ENCODE data around the gene MCFD2.

Gene MCFD2

DNA sequence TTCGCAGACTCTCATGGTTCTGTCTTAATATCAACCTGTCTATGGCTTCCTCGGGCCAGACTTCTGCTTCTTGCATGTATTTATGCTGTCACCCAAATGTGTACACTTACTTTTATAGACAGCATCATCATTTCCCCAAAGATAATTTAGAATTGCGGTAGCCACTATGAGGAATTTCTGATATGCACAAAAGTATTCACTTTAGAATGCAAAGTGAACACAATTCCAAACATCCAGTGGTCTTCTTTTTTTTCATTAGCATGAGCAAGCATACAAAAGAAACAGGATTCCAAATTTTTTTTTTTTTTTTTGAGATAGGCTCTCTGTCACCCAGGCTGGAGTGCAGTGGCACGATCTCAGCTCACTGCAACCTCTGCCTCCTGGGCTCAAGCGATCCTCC lies 21.0 kb upstream of the MCFD2 start:
- no peak overlapping the region for H4K8ac ChIP-seq (ENCODE audit: low read depth, low read length)
- no CpG with 5 or more reads among the region's 5 CpGs for WGBS (ENCODE audit: extremely low coverage, insufficient coverage, insufficient read length)
- H3K79me2 ChIP-seq (ENCODE audit: control insufficient read depth, insufficient read depth, low read length, poor library complexity) = peaks cover 10% of the 10 kb centered on the region
- H4K12ac ChIP-seq (ENCODE audit: low read depth, low read length) = no peak overlapping the region
- H3K4ac ChIP-seq (ENCODE audit: low read depth, low read length) = no peak overlapping the region
- no peak overlapping the region for H2BK12ac ChIP-seq (ENCODE audit: low read length)
- H2BK5ac ChIP-seq (ENCODE audit: low read depth, low read length, poor library complexity) = no peak overlapping the region
- no peak overlapping the region for H3K27ac ChIP-seq (ENCODE audit: low read depth, low read length)
- no peaks in the 10 kb centered on the region for H3K36me3 ChIP-seq (ENCODE audit: control insufficient read depth in 1 of 2, insufficient read depth in 2 of 2, low read length in 2 of 2)
- H3K9me3 ChIP-seq (ENCODE audit: insufficient read depth, low read depth, low read length) = no peaks in the 10 kb centered on the region
- H4K91ac ChIP-seq (ENCODE audit: low read depth, low read length) = no peak overlapping the region
- H3K18ac ChIP-seq (ENCODE audit: low read length) = no peak overlapping the region
- H3K79me1 ChIP-seq (ENCODE audit: low read length) = peaks cover 19% of the 10 kb centered on the region
- no peak overlapping the region for H3K14ac ChIP-seq (ENCODE audit: low read length)
- H2AFZ ChIP-seq (ENCODE audit: insufficient read depth, low read length, poor library complexity) = no peak overlapping the region
- H3K4me3 ChIP-seq (ENCODE audit: low read depth, low read length) = no peak overlapping the region
- H3K27me3 ChIP-seq (ENCODE audit: insufficient read depth, low read length) = no peaks in the 10 kb centered on the region
- no peak for DNase-seq
- H3K4me2 ChIP-seq (ENCODE audit: low read length) = no peak overlapping the region
- H2BK120ac ChIP-seq (ENCODE audit: insufficient read depth, low read length, poor library complexity) = no peak overlapping the region
- H3K23ac ChIP-seq (ENCODE audit: low read length) = no peak overlapping the region
- H3K4me1 ChIP-seq (ENCODE audit: control insufficient read depth in 1 of 2, insufficient read depth in 2 of 2, low read length in 2 of 2) = peaks cover 12 to 13% of the 10 kb centered on the region in 2 experiments
- H3K9ac ChIP-seq (ENCODE audit: low read length) = no peak overlapping the region
- H2AK5ac ChIP-seq (ENCODE audit: low read length) = no peak overlapping the region

DNA sequence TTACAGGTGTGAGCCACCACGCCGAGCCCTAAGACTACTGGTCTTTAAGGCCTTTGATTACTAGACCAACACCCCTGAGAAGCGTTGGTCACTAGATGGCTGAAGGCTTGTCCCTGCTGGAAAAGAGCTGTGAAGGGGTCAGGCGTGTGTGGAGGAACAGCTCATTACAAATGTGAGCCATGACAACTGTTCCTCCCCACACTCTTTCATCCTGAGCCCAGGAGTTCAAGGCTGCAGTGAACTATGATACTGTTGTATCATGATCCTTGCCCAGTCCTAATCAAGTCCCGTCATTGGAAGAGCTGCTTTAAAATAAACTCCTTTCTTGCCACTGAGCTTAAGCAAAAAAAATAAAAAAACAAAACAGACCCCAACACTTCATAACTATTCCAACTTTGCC lies 19.5 kb upstream of the MCFD2 start:
- WGBS (ENCODE audit: extremely low coverage, insufficient coverage, insufficient read length) = no CpG with 5 or more reads among the region's 5 CpGs
- no peak overlapping the region for H3K14ac ChIP-seq (ENCODE audit: low read length)
- H3K18ac ChIP-seq (ENCODE audit: low read length) = no peak overlapping the region
- peaks cover 7% of the 10 kb centered on the region for H3K79me1 ChIP-seq (ENCODE audit: low read length)
- H3K27me3 ChIP-seq (ENCODE audit: insufficient read depth, low read length) = no peaks in the 10 kb centered on the region
- no peaks in the 10 kb centered on the region for H3K36me3 ChIP-seq (ENCODE audit: control insufficient read depth in 1 of 2, insufficient read depth in 2 of 2, low read length in 2 of 2)
- no peak overlapping the region for H3K9ac ChIP-seq (ENCODE audit: low read length)
- no peak overlapping the region for H4K12ac ChIP-seq (ENCODE audit: low read depth, low read length)
- no peak overlapping the region for H4K8ac ChIP-seq (ENCODE audit: low read depth, low read length)
- H2AFZ ChIP-seq (ENCODE audit: insufficient read depth, low read length, poor library complexity) = no peak overlapping the region
- DNase-seq = no peak
- no peak overlapping the region for H4K91ac ChIP-seq (ENCODE audit: low read depth, low read length)
- peaks cover 9% of the 10 kb centered on the region in 2 experiments for H3K4me1 ChIP-seq (ENCODE audit: control insufficient read depth in 1 of 2, insufficient read depth in 2 of 2, low read length in 2 of 2)
- H2BK120ac ChIP-seq (ENCODE audit: insufficient read depth, low read length, poor library complexity) = no peak overlapping the region
- H3K4ac ChIP-seq (ENCODE audit: low read depth, low read length) = no peak overlapping the region
- no peak overlapping the region for H3K23ac ChIP-seq (ENCODE audit: low read length)
- H3K4me3 ChIP-seq (ENCODE audit: low read depth, low read length) = no peak overlapping the region
- H2BK12ac ChIP-seq (ENCODE audit: low read length) = no peak overlapping the region
- H2AK5ac ChIP-seq (ENCODE audit: low read length) = no peak overlapping the region
- H3K9me3 ChIP-seq (ENCODE audit: insufficient read depth, low read depth, low read length) = no peaks in the 10 kb centered on the region
- no peak overlapping the region for H3K27ac ChIP-seq (ENCODE audit: low read depth, low read length)
- H3K4me2 ChIP-seq (ENCODE audit: low read length) = no peak overlapping the region
- H2BK5ac ChIP-seq (ENCODE audit: low read depth, low read length, poor library complexity) = no peak overlapping the region
- H3K79me2 ChIP-seq (ENCODE audit: control insufficient read depth, insufficient read depth, low read length, poor library complexity) = peaks cover 2% of the 10 kb centered on the region

GRCh38 chr2:46929612-46930011 lies 14.0 kb upstream of the MCFD2 start:
- H3K4me2 ChIP-seq (ENCODE audit: low read length) = no peak overlapping the region
- no peak overlapping the region for H2AK5ac ChIP-seq (ENCODE audit: low read length)
- H3K4ac ChIP-seq (ENCODE audit: low read depth, low read length) = no peak overlapping the region
- H3K4me3 ChIP-seq (ENCODE audit: low read depth, low read length) = no peak overlapping the region
- H3K4me1 ChIP-seq (ENCODE audit: control insufficient read depth in 1 of 2, insufficient read depth in 2 of 2, low read length in 2 of 2) = peaks cover 4 to 8% of the 10 kb centered on the region in 2 experiments
- no peak overlapping the region for H4K8ac ChIP-seq (ENCODE audit: low read depth, low read length)
- H2BK5ac ChIP-seq (ENCODE audit: low read depth, low read length, poor library complexity) = no peak overlapping the region
- H3K18ac ChIP-seq (ENCODE audit: low read length) = no peak overlapping the region
- peaks cover 1% of the 10 kb centered on the region for H3K79me1 ChIP-seq (ENCODE audit: low read length)
- no peak overlapping the region for H2BK12ac ChIP-seq (ENCODE audit: low read length)
- no peak overlapping the region for H2BK120ac ChIP-seq (ENCODE audit: insufficient read depth, low read length, poor library complexity)
- H3K36me3 ChIP-seq (ENCODE audit: control insufficient read depth in 1 of 2, insufficient read depth in 2 of 2, low read length in 2 of 2) = peaks cover 0 to 1% of the 10 kb centered on the region in 2 experiments
- no peak overlapping the region for H3K27ac ChIP-seq (ENCODE audit: low read depth, low read length)
- H4K12ac ChIP-seq (ENCODE audit: low read depth, low read length) = no peak overlapping the region
- no peak overlapping the region for H2AFZ ChIP-seq (ENCODE audit: insufficient read depth, low read length, poor library complexity)
- no peaks in the 10 kb centered on the region for H3K79me2 ChIP-seq (ENCODE audit: control insufficient read depth, insufficient read depth, low read length, poor library complexity)
- no peaks in the 10 kb centered on the region for H3K9me3 ChIP-seq (ENCODE audit: insufficient read depth, low read depth, low read length)
- H4K91ac ChIP-seq (ENCODE audit: low read depth, low read length) = no peak overlapping the region
- H3K9ac ChIP-seq (ENCODE audit: low read length) = no peak overlapping the region
- WGBS (ENCODE audit: extremely low coverage, insufficient coverage, insufficient read length) = no CpG with 5 or more reads among the region's 1 CpG
- H3K23ac ChIP-seq (ENCODE audit: low read length) = no peak overlapping the region
- no peak for DNase-seq
- no peaks in the 10 kb centered on the region for H3K27me3 ChIP-seq (ENCODE audit: insufficient read depth, low read length)
- no peak overlapping the region for H3K14ac ChIP-seq (ENCODE audit: low read length)

GRCh38 chr2:46926863-46927262 lies 11.3 kb upstream of the MCFD2 start:
- DNase-seq = no peak
- Histone ChIP-seq H3K79me2 (ENCODE audit: control insufficient read depth, insufficient read depth, low read length, poor library complexity) (no peaks in the 10 kb centered on the region), H3K27ac (ENCODE audit: low read depth, low read length) (no peak overlapping the region), H3K4ac (ENCODE audit: low read depth, low read length) (no peak overlapping the region), H2AK5ac (ENCODE audit: low read length) (no peak overlapping the region), H3K9me3 (ENCODE audit: insufficient read depth, low read depth, low read length) (no peaks in the 10 kb centered on the region), H3K14ac (ENCODE audit: low read length) (no peak overlapping the region), H3K4me2 (ENCODE audit: low read length) (no peak overlapping the region), H3K27me3 (ENCODE audit: insufficient read depth, low read length) (no peaks in the 10 kb centered on the region), H4K8ac (ENCODE audit: low read depth, low read length) (no peak overlapping the region), H4K91ac (ENCODE audit: low read depth, low read length) (no peak overlapping the region), H2BK12ac (ENCODE audit: low read length) (no peak overlapping the region), H3K9ac (ENCODE audit: low read length) (no peak overlapping the region), H2BK5ac (ENCODE audit: low read depth, low read length, poor library complexity) (no peak overlapping the region), H3K18ac (ENCODE audit: low read length) (no peak overlapping the region), H4K12ac (ENCODE audit: low read depth, low read length) (no peak overlapping the region), H3K4me1 (ENCODE audit: control insufficient read depth in 1 of 2, insufficient read depth in 2 of 2, low read length in 2 of 2) (peaks cover 9 to 10% of the 10 kb centered on the region in 2 experiments), H3K23ac (ENCODE audit: low read length) (no peak overlapping the region), H3K36me3 (ENCODE audit: control insufficient read depth in 1 of 2, insufficient read depth in 2 of 2, low read length in 2 of 2) (peaks cover 0 to 1% of the 10 kb centered on the region in 2 experiments), H2BK120ac (ENCODE audit: insufficient read depth, low read length, poor library complexity) (no peak overlapping the region), H2AFZ (ENCODE audit: insufficient read depth, low read length, poor library complexity) (no peak overlapping the region), H3K4me3 (ENCODE audit: low read depth, low read length) (no peak overlapping the region), H3K79me1 (ENCODE audit: low read length) (peaks cover 3% of the 10 kb centered on the region)
- WGBS (ENCODE audit: extremely low coverage, insufficient coverage, insufficient read length) = no CpG with 5 or more reads among the region's 2 CpGs

Data from trophoblast cell (in vitro differentiated cells and primary cell).